HL-60 (cell line): ENCODE data around the gene PAPOLG.

Source experiments
- GABPA ChIP-seq: IDR thresholded peaks from 2 replicates; pipeline ENCODE4 v1.6.1; 2012; ENCODE audit warnings: low read depth
- POLR2AphosphoS5 ChIP-seq: IDR thresholded peaks from 2 replicates; pipeline ENCODE4 v1.6.1; 2012; ENCODE audit warnings: low read depth
- SPI1 ChIP-seq: IDR thresholded peaks from 2 replicates; pipeline ENCODE4 v1.6.1; 2012; ENCODE audit warnings: low read depth, mild to moderate bottlenecking, borderline replicate concordance
- TF ChIP-seq, protein P1 (sequence below): IDR thresholded peaks from one replicate; pipeline ENCODE4 v1.5.1; 2011; ENCODE audit warnings: low read length, control low read depth, inconsistent platforms; ENCODE audit not compliant: insufficient read depth
- TF ChIP-seq, protein P2 (sequence below): IDR thresholded peaks from 2 replicates; pipeline ENCODE4 v1.6.1; 2012; ENCODE audit warnings: low read depth; ENCODE audit not compliant: insufficient replicate concordance

DNA sequence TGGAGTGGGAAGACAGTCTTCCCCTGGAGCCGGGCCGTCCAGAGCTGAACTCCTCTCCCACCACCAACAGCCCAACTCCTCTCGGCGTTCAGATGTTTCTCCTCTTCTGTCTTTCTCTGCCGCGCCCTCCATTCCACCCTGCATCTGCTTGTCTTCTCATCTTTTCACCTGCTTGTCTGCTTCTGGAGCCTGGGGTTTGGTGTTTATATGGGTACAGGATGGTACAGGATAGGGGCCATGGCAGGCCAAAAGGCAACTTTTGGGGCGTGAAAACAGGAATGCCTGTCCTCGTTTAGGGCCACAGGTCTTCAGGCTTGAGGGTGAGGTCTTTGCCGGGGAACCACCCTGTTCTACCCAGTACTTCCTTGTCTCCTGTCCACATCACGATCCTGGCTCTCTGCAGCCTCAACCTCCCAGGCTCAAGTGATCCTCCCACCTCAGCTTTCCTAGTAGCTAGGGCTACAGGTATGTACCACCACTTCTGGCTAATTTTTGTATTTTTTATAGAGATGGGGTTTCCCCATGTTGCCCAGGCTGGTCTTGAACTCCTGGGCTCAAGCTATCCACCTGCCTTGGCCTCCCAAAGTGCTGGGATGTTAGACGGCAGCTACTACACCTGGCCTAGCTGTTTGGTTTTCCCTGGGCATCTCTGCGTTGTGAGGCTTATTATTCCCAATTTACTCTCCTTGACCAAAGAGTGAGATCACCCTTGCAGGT lies 64.5 kb downstream of the PAPOLG start:
- TF ChIP-seq, protein P1, sequence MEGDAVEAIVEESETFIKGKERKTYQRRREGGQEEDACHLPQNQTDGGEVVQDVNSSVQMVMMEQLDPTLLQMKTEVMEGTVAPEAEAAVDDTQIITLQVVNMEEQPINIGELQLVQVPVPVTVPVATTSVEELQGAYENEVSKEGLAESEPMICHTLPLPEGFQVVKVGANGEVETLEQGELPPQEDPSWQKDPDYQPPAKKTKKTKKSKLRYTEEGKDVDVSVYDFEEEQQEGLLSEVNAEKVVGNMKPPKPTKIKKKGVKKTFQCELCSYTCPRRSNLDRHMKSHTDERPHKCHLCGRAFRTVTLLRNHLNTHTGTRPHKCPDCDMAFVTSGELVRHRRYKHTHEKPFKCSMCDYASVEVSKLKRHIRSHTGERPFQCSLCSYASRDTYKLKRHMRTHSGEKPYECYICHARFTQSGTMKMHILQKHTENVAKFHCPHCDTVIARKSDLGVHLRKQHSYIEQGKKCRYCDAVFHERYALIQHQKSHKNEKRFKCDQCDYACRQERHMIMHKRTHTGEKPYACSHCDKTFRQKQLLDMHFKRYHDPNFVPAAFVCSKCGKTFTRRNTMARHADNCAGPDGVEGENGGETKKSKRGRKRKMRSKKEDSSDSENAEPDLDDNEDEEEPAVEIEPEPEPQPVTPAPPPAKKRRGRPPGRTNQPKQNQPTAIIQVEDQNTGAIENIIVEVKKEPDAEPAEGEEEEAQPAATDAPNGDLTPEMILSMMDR, result no peak
- TF ChIP-seq, protein P2, sequence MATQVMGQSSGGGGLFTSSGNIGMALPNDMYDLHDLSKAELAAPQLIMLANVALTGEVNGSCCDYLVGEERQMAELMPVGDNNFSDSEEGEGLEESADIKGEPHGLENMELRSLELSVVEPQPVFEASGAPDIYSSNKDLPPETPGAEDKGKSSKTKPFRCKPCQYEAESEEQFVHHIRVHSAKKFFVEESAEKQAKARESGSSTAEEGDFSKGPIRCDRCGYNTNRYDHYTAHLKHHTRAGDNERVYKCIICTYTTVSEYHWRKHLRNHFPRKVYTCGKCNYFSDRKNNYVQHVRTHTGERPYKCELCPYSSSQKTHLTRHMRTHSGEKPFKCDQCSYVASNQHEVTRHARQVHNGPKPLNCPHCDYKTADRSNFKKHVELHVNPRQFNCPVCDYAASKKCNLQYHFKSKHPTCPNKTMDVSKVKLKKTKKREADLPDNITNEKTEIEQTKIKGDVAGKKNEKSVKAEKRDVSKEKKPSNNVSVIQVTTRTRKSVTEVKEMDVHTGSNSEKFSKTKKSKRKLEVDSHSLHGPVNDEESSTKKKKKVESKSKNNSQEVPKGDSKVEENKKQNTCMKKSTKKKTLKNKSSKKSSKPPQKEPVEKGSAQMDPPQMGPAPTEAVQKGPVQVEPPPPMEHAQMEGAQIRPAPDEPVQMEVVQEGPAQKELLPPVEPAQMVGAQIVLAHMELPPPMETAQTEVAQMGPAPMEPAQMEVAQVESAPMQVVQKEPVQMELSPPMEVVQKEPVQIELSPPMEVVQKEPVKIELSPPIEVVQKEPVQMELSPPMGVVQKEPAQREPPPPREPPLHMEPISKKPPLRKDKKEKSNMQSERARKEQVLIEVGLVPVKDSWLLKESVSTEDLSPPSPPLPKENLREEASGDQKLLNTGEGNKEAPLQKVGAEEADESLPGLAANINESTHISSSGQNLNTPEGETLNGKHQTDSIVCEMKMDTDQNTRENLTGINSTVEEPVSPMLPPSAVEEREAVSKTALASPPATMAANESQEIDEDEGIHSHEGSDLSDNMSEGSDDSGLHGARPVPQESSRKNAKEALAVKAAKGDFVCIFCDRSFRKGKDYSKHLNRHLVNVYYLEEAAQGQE, result no peak
- TF ChIP-seq POLR2AphosphoS5 (no peak), GABPA (no peak), SPI1 (no peak)
